ENCODE results near the gene LRP1-AS.

The LRP1-AS gene

DNA sequence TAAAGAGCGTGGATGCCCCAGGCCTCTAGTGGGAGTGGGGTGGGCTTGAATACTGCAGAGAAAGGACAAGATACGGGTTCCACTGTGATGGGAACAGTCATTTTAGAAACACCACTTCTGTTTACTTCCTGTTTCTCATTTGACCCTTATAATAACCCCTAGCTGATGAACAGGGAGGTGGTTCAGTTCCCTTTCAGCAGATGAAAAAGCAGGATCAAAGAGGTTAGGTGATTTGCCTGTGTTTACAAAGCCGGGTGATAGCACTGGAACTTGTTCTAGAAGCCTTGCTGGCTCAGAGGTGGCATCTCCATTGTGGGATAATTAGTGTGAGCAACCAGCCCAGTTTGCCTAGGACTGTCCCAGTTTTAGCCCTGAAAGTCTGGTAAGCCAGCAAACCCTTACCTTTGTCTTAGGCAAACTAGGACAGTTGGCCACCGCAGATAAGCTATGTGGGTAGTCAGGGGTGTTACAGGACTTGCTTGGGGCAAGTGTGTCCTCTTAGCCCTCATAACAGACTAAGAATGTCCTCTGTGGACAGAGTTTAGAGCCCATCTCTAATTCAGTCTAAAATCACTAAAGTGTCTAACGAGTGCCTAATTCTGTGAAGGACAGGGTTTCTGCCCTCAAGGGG is 7.5 kb upstream of the LRP1-AS start:
- H3K9me3 ChIP-seq (ENCODE audit: insufficient read depth, low read length, severe bottlenecking): no peaks in the 10 kb centered on the region
- no peak for ATAC-seq (ENCODE audit: insufficient read depth, low read depth)
- H3K9ac ChIP-seq (ENCODE audit: low read depth, low read length): no peak overlapping the region
- no peak overlapping the region for H3K4me3 ChIP-seq (ENCODE audit: low read depth in 1 of 2, low read length in 2 of 2)
- no peaks in the 10 kb centered on the region for H4K20me1 ChIP-seq (ENCODE audit: insufficient read depth, low read length)
- no peak overlapping the region for H3K4me2 ChIP-seq (ENCODE audit: insufficient read depth, low read length)
- no peak for DNase-seq
- H3K4me1 ChIP-seq (ENCODE audit: insufficient read depth, low read length): 0 out of 2 replicates have a peak, but pooled peaks cover 6% of the 10 kb centered on the region
- TF ChIP-seq EZH2 (IDR thresholded peaks at IDR 0.05; ENCODE audit: borderline replicate concordance, low read depth, low read length, severe bottlenecking): no peak
- TF ChIP-seq, protein P1, sequence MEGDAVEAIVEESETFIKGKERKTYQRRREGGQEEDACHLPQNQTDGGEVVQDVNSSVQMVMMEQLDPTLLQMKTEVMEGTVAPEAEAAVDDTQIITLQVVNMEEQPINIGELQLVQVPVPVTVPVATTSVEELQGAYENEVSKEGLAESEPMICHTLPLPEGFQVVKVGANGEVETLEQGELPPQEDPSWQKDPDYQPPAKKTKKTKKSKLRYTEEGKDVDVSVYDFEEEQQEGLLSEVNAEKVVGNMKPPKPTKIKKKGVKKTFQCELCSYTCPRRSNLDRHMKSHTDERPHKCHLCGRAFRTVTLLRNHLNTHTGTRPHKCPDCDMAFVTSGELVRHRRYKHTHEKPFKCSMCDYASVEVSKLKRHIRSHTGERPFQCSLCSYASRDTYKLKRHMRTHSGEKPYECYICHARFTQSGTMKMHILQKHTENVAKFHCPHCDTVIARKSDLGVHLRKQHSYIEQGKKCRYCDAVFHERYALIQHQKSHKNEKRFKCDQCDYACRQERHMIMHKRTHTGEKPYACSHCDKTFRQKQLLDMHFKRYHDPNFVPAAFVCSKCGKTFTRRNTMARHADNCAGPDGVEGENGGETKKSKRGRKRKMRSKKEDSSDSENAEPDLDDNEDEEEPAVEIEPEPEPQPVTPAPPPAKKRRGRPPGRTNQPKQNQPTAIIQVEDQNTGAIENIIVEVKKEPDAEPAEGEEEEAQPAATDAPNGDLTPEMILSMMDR (IDR thresholded peaks at IDR 0.05; ENCODE audit: borderline replicate concordance, extremely low read depth, low read length, poor library complexity, severe bottlenecking): no peak
- H2AFZ ChIP-seq (ENCODE audit: low read depth, low read length): no peak overlapping the region
- no peaks in the 10 kb centered on the region for H3K27me3 ChIP-seq (ENCODE audit: insufficient read depth, low read length, poor library complexity)
- no peaks in the 10 kb centered on the region for H3K36me3 ChIP-seq (ENCODE audit: insufficient read depth, low read length)
- no peaks in the 10 kb centered on the region for H3K79me2 ChIP-seq (ENCODE audit: insufficient read depth, low read length)
- no peak overlapping the region for H3K27ac ChIP-seq (ENCODE audit: low read length)

DNA sequence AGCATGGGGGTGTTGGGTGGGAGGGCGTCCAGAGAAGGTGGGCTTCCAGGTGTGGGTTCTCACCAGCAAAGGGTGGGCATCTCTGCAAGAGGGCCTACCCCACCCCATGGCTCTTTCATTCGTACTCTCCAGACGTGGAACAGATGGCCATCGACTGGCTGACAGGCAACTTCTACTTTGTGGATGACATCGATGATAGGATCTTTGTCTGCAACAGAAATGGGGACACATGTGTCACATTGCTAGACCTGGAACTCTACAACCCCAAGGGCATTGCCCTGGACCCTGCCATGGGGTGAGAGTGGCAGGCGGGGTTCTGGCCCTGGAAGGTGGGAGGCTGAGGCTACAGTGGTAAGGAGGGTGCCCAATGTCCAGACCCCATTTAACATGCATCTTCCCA is 6.7 kb upstream of the LRP1-AS start:
- Histone ChIP-seq H3K27ac (ENCODE audit: low read length) (no peak overlapping the region), H3K36me3 (ENCODE audit: insufficient read depth, low read length) (no peaks in the 10 kb centered on the region), H3K79me2 (ENCODE audit: insufficient read depth, low read length) (no peaks in the 10 kb centered on the region), H2AFZ (ENCODE audit: low read depth, low read length) (no peak overlapping the region), H3K4me1 (ENCODE audit: insufficient read depth, low read length) (0 out of 2 replicates have a peak, but pooled peaks cover 6% of the 10 kb centered on the region), H3K27me3 (ENCODE audit: insufficient read depth, low read length, poor library complexity) (no peaks in the 10 kb centered on the region), H3K9ac (ENCODE audit: low read depth, low read length) (no peak overlapping the region), H3K4me3 (ENCODE audit: low read depth in 1 of 2, low read length in 2 of 2) (no peak overlapping the region), H3K9me3 (ENCODE audit: insufficient read depth, low read length, severe bottlenecking) (no peaks in the 10 kb centered on the region), H4K20me1 (ENCODE audit: insufficient read depth, low read length) (no peaks in the 10 kb centered on the region), H3K4me2 (ENCODE audit: insufficient read depth, low read length) (no peak overlapping the region)
- no peak for TF ChIP-seq EZH2 (IDR thresholded peaks at IDR 0.05; ENCODE audit: borderline replicate concordance, low read depth, low read length, severe bottlenecking)
- TF ChIP-seq, protein P1 (IDR thresholded peaks at IDR 0.05; ENCODE audit: borderline replicate concordance, extremely low read depth, low read length, poor library complexity, severe bottlenecking): no peak
- no peak for DNase-seq
- ATAC-seq (ENCODE audit: insufficient read depth, low read depth): no peak

DNA sequence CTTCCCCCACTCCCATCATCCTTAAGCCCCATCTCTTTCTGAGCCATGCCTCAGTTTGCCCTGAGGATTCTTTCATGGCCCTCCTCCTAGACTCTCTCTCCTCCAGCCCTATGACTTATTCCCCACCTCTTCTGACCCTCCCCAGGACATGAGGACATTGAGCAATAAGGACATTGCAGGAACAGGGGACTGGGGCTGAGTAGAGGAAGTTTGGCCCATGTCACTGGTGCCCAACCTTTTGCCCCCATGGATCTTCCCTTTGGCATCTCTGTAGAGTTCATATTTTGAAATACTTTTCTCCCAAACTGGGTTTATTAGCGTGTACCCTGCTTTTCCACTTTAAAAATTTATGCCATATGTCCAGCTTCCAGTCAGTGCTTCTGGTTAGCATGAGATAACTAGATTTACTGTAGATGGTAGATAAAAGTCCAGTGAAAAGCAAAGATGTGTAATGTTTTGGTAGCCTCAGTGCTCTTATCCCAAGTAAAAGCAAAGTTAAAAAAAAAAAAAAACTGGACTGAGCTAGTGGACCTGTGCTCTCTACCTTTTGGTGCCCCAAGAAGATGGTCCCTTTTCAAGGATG is 6.1 kb upstream of the LRP1-AS start:
- H3K79me2 ChIP-seq (ENCODE audit: insufficient read depth, low read length): no peaks in the 10 kb centered on the region
- no peak overlapping the region for H3K4me2 ChIP-seq (ENCODE audit: insufficient read depth, low read length)
- no peak overlapping the region for H3K9ac ChIP-seq (ENCODE audit: low read depth, low read length)
- H2AFZ ChIP-seq (ENCODE audit: low read depth, low read length): no peak overlapping the region
- H3K36me3 ChIP-seq (ENCODE audit: insufficient read depth, low read length): no peaks in the 10 kb centered on the region
- DNase-seq: no peak
- H3K9me3 ChIP-seq (ENCODE audit: insufficient read depth, low read length, severe bottlenecking): no peaks in the 10 kb centered on the region
- no peaks in the 10 kb centered on the region for H3K27me3 ChIP-seq (ENCODE audit: insufficient read depth, low read length, poor library complexity)
- ATAC-seq (ENCODE audit: insufficient read depth, low read depth): no peak
- no peak for TF ChIP-seq EZH2 (IDR thresholded peaks at IDR 0.05; ENCODE audit: borderline replicate concordance, low read depth, low read length, severe bottlenecking)
- TF ChIP-seq, protein P1 (IDR thresholded peaks at IDR 0.05; ENCODE audit: borderline replicate concordance, extremely low read depth, low read length, poor library complexity, severe bottlenecking): no peak
- H3K4me3 ChIP-seq (ENCODE audit: low read depth in 1 of 2, low read length in 2 of 2): no peak overlapping the region
- H3K27ac ChIP-seq (ENCODE audit: low read length): no peak overlapping the region
- H4K20me1 ChIP-seq (ENCODE audit: insufficient read depth, low read length): no peaks in the 10 kb centered on the region
- 0 out of 2 replicates have a peak, but pooled peaks cover 6% of the 10 kb centered on the region for H3K4me1 ChIP-seq (ENCODE audit: insufficient read depth, low read length)

Measured in DND-41 (cell line).